HL-60 (cell line): ENCODE measurements around the gene GRAMD1A.

Experiments
- DNase-seq, 2 experiments: peaks; one replicate each; pipeline ENCODE4 v3.0.0-alpha.2; 2010 to 2020; ENCODE audit warnings: low read depth in 1 of 2, low spot score in 1 of 2
- H3K27ac ChIP-seq: fragments of 250-450 bp; sonication (Bioruptor Pico); replicated peaks from 2 replicates; pipeline ENCODE4 v1.5.1; 2020; ENCODE audit warnings: mild to moderate bottlenecking, moderate library complexity
- H3K27me3 ChIP-seq: fragments of 250-450 bp; sonication (Bioruptor Pico); 2 replicates; pipeline ENCODE4 v1.5.1; 2021; ENCODE audit warnings: mild to moderate bottlenecking, moderate library complexity; ENCODE audit not compliant: insufficient read depth, poor library complexity, severe bottlenecking
- H3K4me3 ChIP-seq: replicated peaks from 2 replicates; pipeline ENCODE4 v1.5.1; 2011; ENCODE audit warnings: mild to moderate bottlenecking, control low read depth, low read length; ENCODE audit not compliant: insufficient read depth
- CTCF ChIP-seq: IDR thresholded peaks from one replicate; pipeline ENCODE4 v1.5.1; 2011; ENCODE audit warnings: low read length, control low read depth, inconsistent platforms; ENCODE audit not compliant: insufficient read depth
- GABPA ChIP-seq: IDR thresholded peaks from 2 replicates; pipeline ENCODE4 v1.6.1; 2012; ENCODE audit warnings: low read depth
- POLR2AphosphoS5 ChIP-seq: IDR thresholded peaks from 2 replicates; pipeline ENCODE4 v1.6.1; 2012; ENCODE audit warnings: low read depth
- REST ChIP-seq: IDR thresholded peaks from 2 replicates; pipeline ENCODE4 v1.6.1; 2012; ENCODE audit warnings: low read depth; ENCODE audit not compliant: insufficient replicate concordance
- SPI1 ChIP-seq: IDR thresholded peaks from 2 replicates; pipeline ENCODE4 v1.6.1; 2012; ENCODE audit warnings: low read depth, mild to moderate bottlenecking, borderline replicate concordance

Gene GRAMD1A

GRCh38 chr19:35042954-35043604 is 43.0 kb downstream of the GRAMD1A start:
- Histone ChIP-seq H3K27me3 (peaks cover 22% of the 10 kb centered on the region), H3K27ac (no peak overlapping the region), H3K4me3 (no peak overlapping the region)
- no peak for DNase-seq
- TF ChIP-seq POLR2AphosphoS5, result no peak
- TF ChIP-seq CTCF, result no peak
- TF ChIP-seq REST, result no peak
- no peak for TF ChIP-seq SPI1
- no peak for TF ChIP-seq GABPA

- H3K4me3 ChIP-seq, result no peak overlapping the region
- H3K27ac ChIP-seq, result no peak overlapping the region
- DNase-seq, result no peak
- H3K27me3 ChIP-seq, result peaks cover 19% of the 10 kb centered on the region
- no peak for TF ChIP-seq REST
- no peak for TF ChIP-seq GABPA
- no peak for TF ChIP-seq SPI1
These were observed 43.8 kb downstream of the GRAMD1A start for GRCh38 chr19:35043906-35044305.

- DNase-seq, result peak; percentile 28 to 43
- H3K27ac ChIP-seq, result no peak overlapping the region
These were observed 44.4 kb downstream of the GRAMD1A start for GRCh38 chr19:35044317-35045117.

More at GRCh38 chr19:35044317-35045117, 44.4 kb downstream of the GRAMD1A start:
- Histone ChIP-seq H3K4me3 (no peak overlapping the region), H3K27me3 (peaks cover 15% of the 10 kb centered on the region)
- TF ChIP-seq SPI1 (0 out of 2 replicates have a peak, but pooled peaks have one; percentile 14), CTCF (peak; percentile 83), REST (no peak), POLR2AphosphoS5 (no peak), GABPA (no peak)
